GM23338 (cell line): ENCODE data around the gene LEKR1. TPM values are rescaled to one million over a fixed set of nuclear protein-coding genes. Genes with fewer than 3 reads are reported as not detected.

Experiments used
- ATAC-seq: fragments of 200-7000 bp; cut with Tn5 transposase; 3 replicates; pipeline ENCODE4 v1.9.1; 2020
- DNase-seq: peaks from one replicate; pipeline ENCODE4 v3.0.0-alpha.2; 2015; ENCODE audit warnings: low spot score
- H2AFZ ChIP-seq: fragments of 200-600 bp; sonication (generic); 2 replicates; pipeline ENCODE4 v1.8.0; 2016; ENCODE audit warnings: antibody characterized with exemption, mild to moderate bottlenecking, moderate library complexity
- H3F3A ChIP-seq: fragments of 200-600 bp; sonication (generic); replicated peaks from 2 replicates; pipeline ENCODE4 v1.8.0; 2017; ENCODE audit warnings: antibody characterized with exemption, mixed run types, low read depth
- H3K27ac ChIP-seq: fragments of 200-600 bp; sonication (generic); 2 replicates; pipeline ENCODE4 v1.6.1; 2016; ENCODE audit warnings: low read depth
- H3K27me3 ChIP-seq: fragments of 200-600 bp; sonication (generic); 2 replicates; pipeline ENCODE4 v1.8.0; 2016; ENCODE audit warnings: mild to moderate bottlenecking, mixed run types, moderate library complexity; ENCODE audit not compliant: insufficient read depth
- H3K36me3 ChIP-seq: fragments of 200-600 bp; sonication (generic); 2 replicates; pipeline ENCODE4 v1.8.0; 2016; ENCODE audit warnings: mild to moderate bottlenecking; ENCODE audit not compliant: insufficient read depth
- H3K4me1 ChIP-seq: fragments of 200-600 bp; sonication (generic); 2 replicates; pipeline ENCODE4 v1.8.0; 2016; ENCODE audit warnings: mild to moderate bottlenecking, moderate library complexity; ENCODE audit not compliant: insufficient read depth
- H3K4me2 ChIP-seq: fragments of 200-600 bp; sonication (generic); 2 replicates; pipeline ENCODE4 v1.7.1; 2017; ENCODE audit warnings: mixed run types
- H3K4me3 ChIP-seq: fragments of 200-600 bp; sonication (generic); 2 replicates; pipeline ENCODE4 v1.6.1; 2016; ENCODE audit warnings: mixed run types
- H3K79me2 ChIP-seq: fragments of 200-600 bp; sonication (generic); replicated peaks from 2 replicates; pipeline ENCODE4 v1.8.0; 2017; ENCODE audit warnings: mild to moderate bottlenecking; ENCODE audit not compliant: insufficient read depth
- H3K9me2 ChIP-seq: fragments of 200-600 bp; sonication (generic); 2 replicates; pipeline ENCODE4 v1.8.0; 2017; ENCODE audit not compliant: insufficient read depth
- H4K20me1 ChIP-seq: fragments of 200-600 bp; sonication (generic); replicated peaks from 2 replicates; pipeline ENCODE4 v1.8.0; 2017; ENCODE audit warnings: mild to moderate bottlenecking; ENCODE audit not compliant: insufficient read depth
- H3K27ac Mint-ChIP-seq: 2 replicates; pipeline ENCODE4 v1.8.0; 2020; ENCODE audit warnings: inconsistent platforms, mild to moderate bottlenecking, moderate library complexity, mixed read lengths
- H3K27me3 Mint-ChIP-seq: 3 replicates; pipeline ENCODE4 v1.8.0; 2022; ENCODE audit warnings: low read depth, mild to moderate bottlenecking, moderate library complexity, mixed read lengths, inconsistent platforms; ENCODE audit not compliant: insufficient read depth, poor library complexity
- H3K36me3 Mint-ChIP-seq: 3 replicates; pipeline ENCODE4 v1.8.0; 2021; ENCODE audit warnings: low read depth, mild to moderate bottlenecking, inconsistent platforms, moderate library complexity, mixed read lengths
- H3K4me1 Mint-ChIP-seq: 3 replicates; pipeline ENCODE4 v1.8.0; 2020; ENCODE audit warnings: mild to moderate bottlenecking, inconsistent platforms, mixed read lengths
- H3K4me3 Mint-ChIP-seq: 3 replicates; pipeline ENCODE4 v1.8.0; 2021; ENCODE audit warnings: moderate library complexity, mild to moderate bottlenecking, inconsistent platforms, mixed read lengths
- H3K9me3 Mint-ChIP-seq: 3 replicates; pipeline ENCODE4 v1.8.0; 2020; ENCODE audit warnings: moderate library complexity, mild to moderate bottlenecking, inconsistent platforms, mixed read lengths
- CREB1 ChIP-seq: fragments of 250-450 bp; sonication (Bioruptor Pico); IDR thresholded peaks from 2 replicates; pipeline ENCODE4 v1.5.0; 2020; ENCODE audit warnings: low read depth, mild to moderate bottlenecking, moderate library complexity
- EZH2 ChIP-seq: fragments of 200-600 bp; sonication (generic); IDR thresholded peaks from one replicate; pipeline ENCODE4 v1.8.0; 2017; ENCODE audit warnings: antibody characterized with exemption, mild to moderate bottlenecking, low read depth; ENCODE audit not compliant: unreplicated experiment
- EZH2phosphoT487 ChIP-seq: fragments of 200-600 bp; sonication (generic); IDR thresholded peaks from one replicate; pipeline ENCODE4 v1.8.1; 2018; ENCODE audit warnings: antibody characterized with exemption; ENCODE audit not compliant: unreplicated experiment
- JUNB ChIP-seq: IDR thresholded peaks from one replicate; pipeline ENCODE4 v1.6.1; 2016; ENCODE audit warnings: antibody characterized with exemption; ENCODE audit not compliant: unreplicated experiment
- NANOG ChIP-seq: IDR thresholded peaks from 2 replicates; pipeline ENCODE4 v1.6.1; 2016; ENCODE audit warnings: antibody characterized with exemption, borderline replicate concordance
- POLR2AphosphoS5 ChIP-seq: IDR thresholded peaks from 2 replicates; pipeline ENCODE4 v1.6.1; 2016; ENCODE audit warnings: antibody characterized with exemption, low read depth
- REST ChIP-seq: IDR thresholded peaks from one replicate; pipeline ENCODE4 v1.6.1; 2018; ENCODE audit warnings: antibody characterized with exemption; ENCODE audit not compliant: unreplicated experiment
- STAT1 ChIP-seq: IDR thresholded peaks from one replicate; pipeline ENCODE4 v1.6.1; 2016; ENCODE audit warnings: antibody characterized with exemption; ENCODE audit not compliant: unreplicated experiment
- ZNF114 ChIP-seq: fragments of 250-450 bp; sonication (Bioruptor Pico); IDR thresholded peaks from 2 replicates; pipeline ENCODE4 v1.5.0; 2020; ENCODE audit warnings: mild to moderate bottlenecking, moderate library complexity
- ZNF331 ChIP-seq: fragments of 250-450 bp; sonication (Bioruptor Pico); IDR thresholded peaks from 2 replicates; pipeline ENCODE4 v1.5.0; 2020; ENCODE audit warnings: low read depth, mild to moderate bottlenecking, moderate library complexity
- polyA plus RNA-seq: library from polyadenylated mRNA; unstranded; fragments of >200 nt; fragmentation: Nextera tagmentation; extraction: Ambion mirVana; gene quantifications from 2 replicates; pipeline ENCODE4 v1.2.1, GENCODE V29; 2016
- total RNA-seq: library from RNA; depleted of rRNA; stranded (reverse); fragments of >200 nt; shearing (Covaris generic); gene quantifications from 2 replicates; pipeline ENCODE4 v1.2.3, GENCODE V29; 2014
- TF ChIP-seq, protein P1 (sequence below): IDR thresholded peaks from 2 replicates; pipeline ENCODE4 v1.6.1; 2016; ENCODE audit warnings: antibody characterized with exemption
- TF ChIP-seq, protein P2 (sequence below), 2 experiments: fragments of 200-600 bp in 1 of 2; sonication (generic) in 1 of 2; conservative IDR thresholded peaks; 2 replicates each; pipeline versions ENCODE4 v1.5.1 to v1.6.1; 2016 to 2017; ENCODE audit warnings: antibody characterized with exemption in 2 of 2, low read depth in 2 of 2, mild to moderate bottlenecking in 2 of 2, moderate library complexity in 1 of 2
- TF ChIP-seq, protein P3 (sequence below): fragments of 250-450 bp; sonication (Bioruptor Pico); IDR thresholded peaks from 2 replicates; pipeline ENCODE4 v1.5.0; 2020; ENCODE audit warnings: mild to moderate bottlenecking, moderate library complexity

Gene LEKR1
- total and polyA plus RNA-seq, 2 experiments from 2014 or later = not detected

GRCh38 chr3:157067114-157067513 is 241.0 kb downstream of the LEKR1 start:
- Histone ChIP-seq H3K4me3 (no peak overlapping the region), H3K36me3 (no peaks in the 10 kb centered on the region), H3K9me2 (peaks cover 17% of the 10 kb centered on the region), H3K79me2 (no peaks in the 10 kb centered on the region), H3K4me1 (peaks cover 28% of the 10 kb centered on the region), H3K27ac (no peak overlapping the region), H3F3A (no peaks in the 10 kb centered on the region), H3K27me3 (no peaks in the 10 kb centered on the region; the same call in 1 of the 2 replicates), H3K4me2 (no peak overlapping the region), H2AFZ (peak overlapping the region; percentile 56; the same call in 1 of the 2 replicates), H4K20me1 (no peaks in the 10 kb centered on the region)
- ATAC-seq (no peak), DNase-seq (no peak)
- H3K27me3 Mint-ChIP-seq = peaks cover 23% of the 10 kb centered on the region
- H3K27ac Mint-ChIP-seq = no peak overlapping the region
- no peaks in the 10 kb centered on the region for H3K36me3 Mint-ChIP-seq
- TF ChIP-seq NANOG (no peak), ZNF331 (no peak), CREB1 (no peak), REST (no peak), JUNB (no peak), EZH2phosphoT487 (no peak), EZH2 (no peak), ZNF114 (CRISPR knock-in tag) (no peak), POLR2AphosphoS5 (no peak), STAT1 (no peak)
- TF ChIP-seq, protein P1, sequence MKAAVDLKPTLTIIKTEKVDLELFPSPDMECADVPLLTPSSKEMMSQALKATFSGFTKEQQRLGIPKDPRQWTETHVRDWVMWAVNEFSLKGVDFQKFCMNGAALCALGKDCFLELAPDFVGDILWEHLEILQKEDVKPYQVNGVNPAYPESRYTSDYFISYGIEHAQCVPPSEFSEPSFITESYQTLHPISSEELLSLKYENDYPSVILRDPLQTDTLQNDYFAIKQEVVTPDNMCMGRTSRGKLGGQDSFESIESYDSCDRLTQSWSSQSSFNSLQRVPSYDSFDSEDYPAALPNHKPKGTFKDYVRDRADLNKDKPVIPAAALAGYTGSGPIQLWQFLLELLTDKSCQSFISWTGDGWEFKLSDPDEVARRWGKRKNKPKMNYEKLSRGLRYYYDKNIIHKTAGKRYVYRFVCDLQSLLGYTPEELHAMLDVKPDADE = no peak
- TF ChIP-seq, protein P2, sequence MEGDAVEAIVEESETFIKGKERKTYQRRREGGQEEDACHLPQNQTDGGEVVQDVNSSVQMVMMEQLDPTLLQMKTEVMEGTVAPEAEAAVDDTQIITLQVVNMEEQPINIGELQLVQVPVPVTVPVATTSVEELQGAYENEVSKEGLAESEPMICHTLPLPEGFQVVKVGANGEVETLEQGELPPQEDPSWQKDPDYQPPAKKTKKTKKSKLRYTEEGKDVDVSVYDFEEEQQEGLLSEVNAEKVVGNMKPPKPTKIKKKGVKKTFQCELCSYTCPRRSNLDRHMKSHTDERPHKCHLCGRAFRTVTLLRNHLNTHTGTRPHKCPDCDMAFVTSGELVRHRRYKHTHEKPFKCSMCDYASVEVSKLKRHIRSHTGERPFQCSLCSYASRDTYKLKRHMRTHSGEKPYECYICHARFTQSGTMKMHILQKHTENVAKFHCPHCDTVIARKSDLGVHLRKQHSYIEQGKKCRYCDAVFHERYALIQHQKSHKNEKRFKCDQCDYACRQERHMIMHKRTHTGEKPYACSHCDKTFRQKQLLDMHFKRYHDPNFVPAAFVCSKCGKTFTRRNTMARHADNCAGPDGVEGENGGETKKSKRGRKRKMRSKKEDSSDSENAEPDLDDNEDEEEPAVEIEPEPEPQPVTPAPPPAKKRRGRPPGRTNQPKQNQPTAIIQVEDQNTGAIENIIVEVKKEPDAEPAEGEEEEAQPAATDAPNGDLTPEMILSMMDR (conservative IDR thresholded peaks at IDR 0.05; ENCODE audit: low read depth in 2 of 2) = no peak
- TF ChIP-seq, protein P3, sequence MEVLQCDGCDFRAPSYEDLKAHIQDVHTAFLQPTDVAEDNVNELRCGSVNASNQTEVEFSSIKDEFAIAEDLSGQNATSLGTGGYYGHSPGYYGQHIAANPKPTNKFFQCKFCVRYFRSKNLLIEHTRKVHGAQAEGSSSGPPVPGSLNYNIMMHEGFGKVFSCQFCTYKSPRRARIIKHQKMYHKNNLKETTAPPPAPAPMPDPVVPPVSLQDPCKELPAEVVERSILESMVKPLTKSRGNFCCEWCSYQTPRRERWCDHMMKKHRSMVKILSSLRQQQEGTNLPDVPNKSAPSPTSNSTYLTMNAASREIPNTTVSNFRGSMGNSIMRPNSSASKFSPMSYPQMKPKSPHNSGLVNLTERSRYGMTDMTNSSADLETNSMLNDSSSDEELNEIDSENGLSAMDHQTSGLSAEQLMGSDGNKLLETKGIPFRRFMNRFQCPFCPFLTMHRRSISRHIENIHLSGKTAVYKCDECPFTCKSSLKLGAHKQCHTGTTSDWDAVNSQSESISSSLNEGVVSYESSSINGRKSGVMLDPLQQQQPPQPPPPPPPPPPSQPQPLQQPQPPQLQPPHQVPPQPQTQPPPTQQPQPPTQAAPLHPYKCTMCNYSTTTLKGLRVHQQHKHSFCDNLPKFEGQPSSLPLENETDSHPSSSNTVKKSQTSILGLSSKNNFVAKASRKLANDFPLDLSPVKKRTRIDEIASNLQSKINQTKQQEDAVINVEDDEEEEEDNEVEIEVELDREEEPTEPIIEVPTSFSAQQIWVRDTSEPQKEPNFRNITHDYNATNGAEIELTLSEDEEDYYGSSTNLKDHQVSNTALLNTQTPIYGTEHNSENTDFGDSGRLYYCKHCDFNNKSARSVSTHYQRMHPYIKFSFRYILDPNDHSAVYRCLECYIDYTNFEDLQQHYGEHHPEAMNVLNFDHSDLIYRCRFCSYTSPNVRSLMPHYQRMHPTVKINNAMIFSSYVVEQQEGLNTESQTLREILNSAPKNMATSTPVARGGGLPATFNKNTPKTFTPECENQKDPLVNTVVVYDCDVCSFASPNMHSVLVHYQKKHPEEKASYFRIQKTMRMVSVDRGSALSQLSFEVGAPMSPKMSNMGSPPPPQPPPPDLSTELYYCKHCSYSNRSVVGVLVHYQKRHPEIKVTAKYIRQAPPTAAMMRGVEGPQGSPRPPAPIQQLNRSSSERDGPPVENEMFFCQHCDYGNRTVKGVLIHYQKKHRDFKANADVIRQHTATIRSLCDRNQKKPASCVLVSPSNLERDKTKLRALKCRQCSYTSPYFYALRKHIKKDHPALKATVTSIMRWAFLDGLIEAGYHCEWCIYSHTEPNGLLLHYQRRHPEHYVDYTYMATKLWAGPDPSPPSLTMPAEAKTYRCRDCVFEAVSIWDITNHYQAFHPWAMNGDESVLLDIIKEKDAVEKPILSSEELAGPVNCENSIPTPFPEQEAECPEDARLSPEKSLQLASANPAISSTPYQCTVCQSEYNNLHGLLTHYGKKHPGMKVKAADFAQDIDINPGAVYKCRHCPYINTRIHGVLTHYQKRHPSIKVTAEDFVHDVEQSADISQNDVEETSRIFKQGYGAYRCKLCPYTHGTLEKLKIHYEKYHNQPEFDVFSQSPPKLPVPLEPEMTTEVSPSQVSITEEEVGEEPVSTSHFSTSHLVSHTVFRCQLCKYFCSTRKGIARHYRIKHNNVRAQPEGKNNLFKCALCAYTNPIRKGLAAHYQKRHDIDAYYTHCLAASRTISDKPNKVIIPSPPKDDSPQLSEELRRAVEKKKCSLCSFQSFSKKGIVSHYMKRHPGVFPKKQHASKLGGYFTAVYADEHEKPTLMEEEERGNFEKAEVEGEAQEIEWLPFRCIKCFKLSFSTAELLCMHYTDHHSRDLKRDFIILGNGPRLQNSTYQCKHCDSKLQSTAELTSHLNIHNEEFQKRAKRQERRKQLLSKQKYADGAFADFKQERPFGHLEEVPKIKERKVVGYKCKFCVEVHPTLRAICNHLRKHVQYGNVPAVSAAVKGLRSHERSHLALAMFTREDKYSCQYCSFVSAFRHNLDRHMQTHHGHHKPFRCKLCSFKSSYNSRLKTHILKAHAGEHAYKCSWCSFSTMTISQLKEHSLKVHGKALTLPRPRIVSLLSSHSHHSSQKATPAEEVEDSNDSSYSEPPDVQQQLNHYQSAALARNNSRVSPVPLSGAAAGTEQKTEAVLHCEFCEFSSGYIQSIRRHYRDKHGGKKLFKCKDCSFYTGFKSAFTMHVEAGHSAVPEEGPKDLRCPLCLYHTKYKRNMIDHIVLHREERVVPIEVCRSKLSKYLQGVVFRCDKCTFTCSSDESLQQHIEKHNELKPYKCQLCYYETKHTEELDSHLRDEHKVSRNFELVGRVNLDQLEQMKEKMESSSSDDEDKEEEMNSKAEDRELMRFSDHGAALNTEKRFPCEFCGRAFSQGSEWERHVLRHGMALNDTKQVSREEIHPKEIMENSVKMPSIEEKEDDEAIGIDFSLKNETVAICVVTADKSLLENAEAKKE (CRISPR knock-in tag) = no peak
- peaks cover 2% of the 10 kb centered on the region; the same call in 1 of the 3 replicates for H3K9me3 Mint-ChIP-seq
- no peak overlapping the region for H3K4me3 Mint-ChIP-seq
- H3K4me1 Mint-ChIP-seq = peaks cover 40% of the 10 kb centered on the region
